ENCODE measurements around the gene RBM20. TPM values are rescaled to one million over a fixed set of nuclear protein-coding genes. Genes with fewer than 3 reads are reported as not detected.
A peak's percentile ranks its signal among the peaks of the same experiment; 100 is the strongest.

The RBM20 gene
- total RNA-seq, 4 donors from 2014 or later: 0.54 to 4.3 (median 1.5) TPM

- Histone ChIP-seq H3K9me3 (no peaks in the 10 kb centered on the region), H3K4me3 (replicated peaks in 1 of 3) (no peak overlapping the region), H3K27me3 (no peaks in the 10 kb centered on the region), H3K36me3 (no peaks in the 10 kb centered on the region), H3K27ac (no peak overlapping the region), H3K4me1 (peaks cover 5 to 16% of the 10 kb centered on the region in 2 donors)
- TF ChIP-seq POLR2A (IDR thresholded peaks at IDR 0.05) (no peak), CTCF (IDR thresholded peaks at IDR 0.05) (no peak)
- DNase-seq: peak in 1 of 2 donors; percentile 11
- intact Hi-C loops (cut with DNase I): no loop called here
- WGBS, 2 donors: 45 to 52% methylated on average over 12 of the region's 12 CpGs
Observed at GRCh38 chr10:110651044-110651958, 7.2 kb downstream of the RBM20 start.

GRCh38 chr10:110652475-110653118 is 8.5 kb downstream of the RBM20 start:
- Histone ChIP-seq H3K36me3 (no peaks in the 10 kb centered on the region), H3K27me3 (no peaks in the 10 kb centered on the region), H3K9me3 (no peaks in the 10 kb centered on the region), H3K4me3 (replicated peaks in 1 of 3) (no peak overlapping the region), H3K27ac (no peak overlapping the region), H3K4me1 (peaks cover 5 to 16% of the 10 kb centered on the region in 2 donors)
- DNase-seq: no peak
- intact Hi-C loops (cut with DNase I): no loop called here
- 83 to 90% methylated on average over 6 of the region's 6 CpGs for WGBS, 2 donors
- TF ChIP-seq POLR2A (IDR thresholded peaks at IDR 0.05): no peak
- no peak for TF ChIP-seq CTCF (IDR thresholded peaks at IDR 0.05)

- peak; percentile 8 to 18 for DNase-seq
- Histone ChIP-seq H3K9me3 (no peaks in the 10 kb centered on the region), H3K27ac (peak overlapping the region in 1 of 3 donors; percentile 43), H3K27me3 (no peaks in the 10 kb centered on the region), H3K4me3 (replicated peaks in 1 of 3) (no peak overlapping the region), H3K36me3 (no peaks in the 10 kb centered on the region), H3K4me1 (peaks cover 5 to 16% of the 10 kb centered on the region in 2 donors)
- intact Hi-C loops (cut with DNase I): no loop called here
- TF ChIP-seq CTCF (IDR thresholded peaks at IDR 0.05) (no peak), POLR2A (IDR thresholded peaks at IDR 0.05) (no peak)
- WGBS, 2 donors: 0 to 10% methylated on average over 1 of the region's 1 CpG
Observed at GRCh38 chr10:110655320-110655719, 11.2 kb downstream of the RBM20 start.

GRCh38 chr10:110656612-110657011 is 12.5 kb downstream of the RBM20 start:
- TF ChIP-seq CTCF (IDR thresholded peaks at IDR 0.05): no peak
- no peak for TF ChIP-seq POLR2A (IDR thresholded peaks at IDR 0.05)
- Histone ChIP-seq H3K4me3 (replicated peaks in 1 of 3) (no peak overlapping the region), H3K9me3 (no peaks in the 10 kb centered on the region), H3K4me1 (peaks cover 5 to 13% of the 10 kb centered on the region in 2 donors), H3K27me3 (no peaks in the 10 kb centered on the region), H3K36me3 (no peaks in the 10 kb centered on the region), H3K27ac (no peak overlapping the region)
- 94 to 96% methylated on average over 4 of the region's 4 CpGs for WGBS, 2 donors
- DNase-seq: no peak
- intact Hi-C loops (cut with DNase I): no loop called here

Measured in thyroid gland (tissue), 4 donors.